ENCODE results near the gene NFE2L3. TPM values are rescaled to one million over a fixed set of nuclear protein-coding genes. Genes with fewer than 3 reads are reported as not detected.
A peak's percentile ranks its signal among the peaks of the same experiment; 100 is the strongest.

The NFE2L3 gene
- total and polyA plus RNA-seq, 9 of the 15 experiments (the other 6 are each of a cell fraction or from before 2014, with no cell fraction given) = 2.9 to 16.9 (median 12.4) TPM

DNA sequence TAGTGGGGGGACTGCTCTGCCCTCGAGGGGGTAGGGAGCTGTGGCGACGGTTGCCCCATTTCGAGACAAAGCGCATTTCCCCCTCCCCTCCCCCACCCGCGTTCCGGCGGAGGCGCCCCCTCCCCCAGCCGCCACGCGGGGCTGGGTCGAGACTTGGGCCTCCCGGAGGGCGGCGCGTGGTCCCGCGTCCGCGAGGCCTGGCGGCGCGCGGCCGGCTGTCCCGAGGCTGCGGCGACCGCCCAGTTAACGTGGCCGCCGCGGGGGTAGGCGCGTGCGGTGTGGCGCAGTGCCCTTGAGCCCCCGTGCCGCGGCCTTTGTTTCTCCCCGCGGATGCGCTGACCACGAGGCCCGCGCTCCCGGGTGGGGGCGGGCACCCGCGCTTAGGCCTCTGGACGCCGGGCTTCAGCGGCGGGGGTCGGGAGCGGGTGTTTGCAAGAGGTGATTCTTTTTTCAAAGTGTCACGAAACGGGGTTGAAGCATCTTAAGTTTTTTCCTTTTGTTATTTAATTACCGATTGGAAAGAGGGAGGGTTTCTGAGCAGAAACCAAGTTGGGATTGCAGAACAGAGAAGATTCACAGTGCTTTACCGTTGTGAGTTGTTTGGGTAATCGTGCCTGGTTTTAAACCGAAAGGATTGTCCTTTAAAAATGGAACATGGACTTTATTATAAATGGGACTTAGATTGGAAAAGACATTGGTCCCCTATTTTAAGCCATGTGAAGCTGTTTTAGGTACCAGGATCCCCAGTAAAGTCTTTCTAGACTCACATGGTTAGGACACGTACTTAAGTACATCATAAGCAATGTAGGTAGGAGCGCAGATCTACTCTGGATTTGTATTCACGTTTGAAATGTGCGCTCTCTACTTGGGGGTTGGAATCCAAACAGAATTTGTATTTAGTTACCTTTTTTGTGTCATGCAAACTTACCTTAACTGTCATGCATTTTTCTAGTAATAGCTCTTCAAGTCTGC, 50.3 kb downstream of the NFE2L3 start (continued):
- TF ChIP-seq ZNF57 (CRISPR knock-in tag; IDR thresholded peaks at IDR 0.05) (no peak), XRCC3 (IDR thresholded peaks at IDR 0.05) (no peak), CREBBP (IDR thresholded peaks at IDR 0.05; ENCODE audit: low read depth, low read length) (no peak), UBTF (IDR thresholded peaks at IDR 0.05; ENCODE audit: borderline replicate concordance in 1 of 2, low read depth in 2 of 2, low read length in 2 of 2) (no peak), GABPA (tag; conservative IDR thresholded peaks at IDR 0.05; ENCODE audit: low read depth) (no peak), ILF3 (IDR thresholded peaks at IDR 0.05; ENCODE audit: borderline replicate concordance) (no peak), ZBTB40 (IDR thresholded peaks at IDR 0.05) (no peak), ZBTB40 (CRISPR knock-in tag; IDR thresholded peaks at IDR 0.05) (no peak), ZC3H4 (CRISPR knock-in tag; IDR thresholded peaks at IDR 0.05; ENCODE audit: borderline replicate concordance) (peak; percentile 70; the same call in 1 of the 2 replicates), CHD4 (IDR thresholded peaks at IDR 0.05; ENCODE audit: insufficient read depth, insufficient replicate concordance, low read depth, low read length, poor library complexity, severe bottlenecking) (no peak), ZKSCAN1 (IDR thresholded peaks at IDR 0.05; ENCODE audit: low read depth, low read length) (no peak), PPARD (CRISPR knock-in tag; IDR thresholded peaks at IDR 0.05) (no peak)
- TF ChIP-seq, protein P1, sequence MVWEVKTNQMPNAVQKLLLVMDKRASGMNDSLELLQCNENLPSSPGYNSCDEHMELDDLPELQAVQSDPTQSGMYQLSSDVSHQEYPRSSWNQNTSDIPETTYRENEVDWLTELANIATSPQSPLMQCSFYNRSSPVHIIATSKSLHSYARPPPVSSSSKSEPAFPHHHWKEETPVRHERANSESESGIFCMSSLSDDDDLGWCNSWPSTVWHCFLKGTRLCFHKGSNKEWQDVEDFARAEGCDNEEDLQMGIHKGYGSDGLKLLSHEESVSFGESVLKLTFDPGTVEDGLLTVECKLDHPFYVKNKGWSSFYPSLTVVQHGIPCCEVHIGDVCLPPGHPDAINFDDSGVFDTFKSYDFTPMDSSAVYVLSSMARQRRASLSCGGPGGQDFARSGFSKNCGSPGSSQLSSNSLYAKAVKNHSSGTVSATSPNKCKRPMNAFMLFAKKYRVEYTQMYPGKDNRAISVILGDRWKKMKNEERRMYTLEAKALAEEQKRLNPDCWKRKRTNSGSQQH (CRISPR knock-in tag; IDR thresholded peaks at IDR 0.05) = no peak
